IMR-90 (cell line): ENCODE data around the gene PITX2. TPM values are rescaled to one million over a fixed set of nuclear protein-coding genes. Genes with fewer than 3 reads are reported as not detected.
A peak's percentile ranks its signal among the peaks of the same experiment; 100 is the strongest.

Experiments used
- ATAC-seq: fragments of 200-7000 bp; cut with Tn5 transposase; 2 replicates; pipeline ENCODE4 v1.9.1; 2020; ENCODE audit warnings: low read depth, mild to moderate bottlenecking, moderate library complexity
- BruUV-seq: library from RNA; stranded (reverse); fragments of 400-500 nt; replicated peaks from 2 replicates; lab custom pipeline; 2021; lab: Mats Ljungman, UMichigan
- CTCF ChIA-PET: fragments of 300-600 bp; formaldehyde crosslinking; extraction: SDS; loops from one replicate; lab custom pipeline; 2021; ENCODE audit warnings: antibody characterized with exemption; lab: Yijun Ruan, JAX
- POLR2A ChIA-PET: fragments of 300-600 bp; sonication (Branson Sonifier 250); formaldehyde crosslinking; loops from one replicate; lab custom pipeline; 2022; ENCODE audit warnings: antibody characterized with exemption; ENCODE audit not compliant: unreplicated experiment; lab: Charles Lee
- DNase-seq: peaks from one replicate; pipeline ENCODE4 v3.0.0; 2013
- H2AFZ ChIP-seq: replicated peaks from 2 replicates; pipeline ENCODE3; 2013; ENCODE audit warnings: low read length, mild to moderate bottlenecking; ENCODE audit not compliant: poor library complexity
- H2AK5ac ChIP-seq: 2 replicates; pipeline ENCODE4 v1.6.1; 2013; ENCODE audit warnings: low read depth, low read length, inconsistent platforms
- H2AK9ac ChIP-seq: replicated peaks from 2 replicates; pipeline ENCODE3; 2013; ENCODE audit warnings: mild to moderate bottlenecking, low read depth, low read length, moderate library complexity; ENCODE audit not compliant: poor library complexity
- H2BK120ac ChIP-seq: 2 replicates; pipeline ENCODE4 v1.6.1; 2013; ENCODE audit warnings: low read depth, low read length, inconsistent platforms
- H2BK15ac ChIP-seq: 3 replicates; pipeline ENCODE4 v1.6.1; 2013; ENCODE audit warnings: low read depth, low read length, inconsistent platforms
- H2BK20ac ChIP-seq: 2 replicates; pipeline ENCODE4 v1.6.1; 2013; ENCODE audit warnings: low read depth, mild to moderate bottlenecking, inconsistent platforms, low read length, moderate library complexity
- H2BK5ac ChIP-seq: 2 replicates; pipeline ENCODE4 v1.6.1; 2013; ENCODE audit warnings: mild to moderate bottlenecking, low read depth, low read length, inconsistent platforms; ENCODE audit not compliant: poor library complexity, severe bottlenecking
- H3K14ac ChIP-seq: replicated peaks from 2 replicates; pipeline ENCODE4 v1.6.1; 2013; ENCODE audit warnings: low read depth, low read length, inconsistent platforms
- H3K18ac ChIP-seq: 2 replicates; pipeline ENCODE4 v1.6.1; 2013; ENCODE audit warnings: low read depth, low read length, control low read depth
- H3K23ac ChIP-seq: 2 replicates; pipeline ENCODE4 v1.6.1; 2013; ENCODE audit warnings: low read depth, low read length, inconsistent platforms
- H3K27ac ChIP-seq: 2 replicates; pipeline ENCODE4 v1.5.1; 2013; ENCODE audit warnings: mild to moderate bottlenecking, control low read depth, low read length; ENCODE audit not compliant: insufficient read depth
- H3K27me3 ChIP-seq: 2 replicates; pipeline ENCODE4 v1.6.1; 2013; ENCODE audit warnings: low read length; ENCODE audit not compliant: control insufficient read depth, insufficient read depth
- H3K36me3 ChIP-seq: 2 replicates; pipeline ENCODE4 v1.6.1; 2013; ENCODE audit warnings: low read length, mixed read lengths; ENCODE audit not compliant: control insufficient read depth, insufficient read depth
- H3K4ac ChIP-seq: 2 replicates; pipeline ENCODE4 v1.6.1; 2013; ENCODE audit warnings: low read depth, low read length, inconsistent platforms
- H3K4me1 ChIP-seq: 2 replicates; pipeline ENCODE4 v1.6.1; 2013; ENCODE audit warnings: low read length, mixed read lengths; ENCODE audit not compliant: control insufficient read depth, insufficient read depth
- H3K4me2 ChIP-seq: 2 replicates; pipeline ENCODE4 v1.6.1; 2013; ENCODE audit warnings: low read depth, mild to moderate bottlenecking, control low read depth, low read length, moderate library complexity
- H3K4me3 ChIP-seq: 2 replicates; pipeline ENCODE4 v1.5.1; 2013; ENCODE audit warnings: low read depth, mild to moderate bottlenecking, control low read depth, low read length, moderate library complexity; ENCODE audit not compliant: insufficient read depth
- H3K56ac ChIP-seq: 2 replicates; pipeline ENCODE4 v1.6.1; 2013; ENCODE audit warnings: low read length, inconsistent platforms; ENCODE audit not compliant: insufficient read depth; ENCODE audit errors: extremely low read depth
- H3K79me1 ChIP-seq, 2 experiments: 2 replicates each; pipeline ENCODE4 v1.6.1; 2013; ENCODE audit warnings: low read length in 2 of 2, inconsistent platforms in 1 of 2, low read depth in 1 of 2
- H3K9ac ChIP-seq: 2 replicates; pipeline ENCODE4 v1.6.1; 2013; ENCODE audit warnings: low read depth, low read length, control low read depth
- H3K9me1 ChIP-seq: 2 replicates; pipeline ENCODE4 v1.6.1; 2013; ENCODE audit warnings: low read length, inconsistent platforms; ENCODE audit not compliant: insufficient read depth
- H3K9me3 ChIP-seq: 2 replicates; pipeline ENCODE4 v1.6.1; 2013; ENCODE audit warnings: low read length; ENCODE audit not compliant: control insufficient read depth, insufficient read depth
- H4K20me1 ChIP-seq: 2 replicates; pipeline ENCODE4 v1.6.1; 2013; ENCODE audit warnings: low read length, inconsistent platforms; ENCODE audit not compliant: insufficient read depth
- H4K5ac ChIP-seq: 2 replicates; pipeline ENCODE4 v1.6.1; 2013; ENCODE audit warnings: mild to moderate bottlenecking, low read depth, low read length, control low read depth
- H4K8ac ChIP-seq, 2 experiments: 2 replicates each; pipeline ENCODE4 v1.6.1; 2013; ENCODE audit warnings: low read depth in 2 of 2, low read length in 2 of 2, control low read depth in 1 of 2, inconsistent platforms in 1 of 2
- H4K91ac ChIP-seq: 2 replicates; pipeline ENCODE4 v1.6.1; 2013; ENCODE audit warnings: low read depth, low read length, inconsistent platforms; ENCODE audit not compliant: insufficient read depth
- RFX5 ChIP-seq: IDR thresholded peaks from 2 replicates; pipeline ENCODE4 v1.8.0; 2012; ENCODE audit warnings: low read depth, mild to moderate bottlenecking, low read length, moderate library complexity
- WGBS, 2 experiments: methylation state at CpG; one replicate each; pipeline versions ENCODE4 v1.1.5 to v1.1.7; 2013; ENCODE audit warnings: missing lambda C conversion rate in 2 of 2; ENCODE audit not compliant: insufficient read length in 1 of 2; ENCODE audit errors: extremely low coverage in 2 of 2; 5-methylcytosine and 5-hydroxymethylcytosine counted together
- dilution Hi-C: fragments of 300-500 bp; cut with HindIII; formaldehyde crosslinking; loops from one replicate; pipeline ENCODE4 v1.14.3; 2018; ENCODE audit warnings: low sequenced_read_pairs; ENCODE audit not compliant: unreplicated experiment
- in situ Hi-C: fragments of 300-500 bp; cut with MboI; formaldehyde crosslinking; loops from 3 replicates; pipeline ENCODE4 v1.14.3; 2019; ENCODE audit warnings: low sequenced_read_pairs, inconsistent platforms, mixed read lengths
- intact Hi-C: fragments of 100-400 bp; cut with micrococcal nuclease; formaldehyde crosslinking; loops from 2 replicates; pipeline ENCODE4 v1.10.0; 2022
- polyA plus RNA-seq, 3 experiments: library from polyadenylated mRNA; depleted of rRNA; stranded (reverse); fragments of >200 nt; gene quantifications; 2 replicates each; pipeline ENCODE4 v1.2.3, GENCODE V29; 2012; ENCODE audit warnings: low replicate concordance in 1 of 3
- total RNA-seq: library from RNA; depleted of rRNA; stranded (reverse); fragments of >200 nt; gene quantifications from 2 replicates; pipeline ENCODE4 v1.2.3, GENCODE V29; 2012

PITX2 gene
- total and polyA plus RNA-seq, 2 of the 4 experiments (the other 2 are of a cell fraction): 3.0 to 6.3 TPM

DNA sequence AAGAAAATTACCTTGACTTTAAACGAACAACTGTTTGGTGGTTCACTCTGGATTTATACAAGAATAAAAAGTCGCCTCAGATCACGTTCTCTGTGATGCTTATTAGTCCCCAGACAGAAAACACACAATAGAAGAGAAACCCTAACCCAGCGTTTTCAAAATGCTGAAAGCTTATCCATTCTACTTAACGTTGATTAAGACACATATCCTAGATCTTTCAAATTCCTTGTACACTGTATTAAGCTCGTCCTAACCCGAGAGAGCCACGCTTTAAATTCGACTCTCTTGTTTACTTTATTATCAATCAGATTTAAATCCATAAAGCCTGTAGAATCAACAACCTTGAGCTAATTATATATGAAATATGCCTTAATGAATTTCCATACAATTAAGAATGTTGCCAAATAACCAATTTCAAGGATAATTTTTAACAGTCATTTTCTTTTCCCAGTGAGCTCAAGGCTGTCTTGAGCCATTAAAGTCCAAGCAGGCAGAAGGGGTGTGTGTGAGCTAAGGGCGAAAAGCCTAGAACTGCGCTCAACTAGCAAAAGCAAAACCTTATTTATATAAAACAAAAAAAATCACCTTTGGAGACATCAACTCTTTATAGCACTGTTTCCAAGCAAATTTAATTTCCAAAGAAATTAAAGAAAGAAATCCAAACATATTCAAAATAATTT, 981 bp upstream of the PITX2 start:
- Histone ChIP-seq H3K9me3 (peaks cover 9% of the 10 kb centered on the region; the same call in 1 of the 2 replicates), H3K36me3 (no peaks in the 10 kb centered on the region), H3K23ac (no peak overlapping the region), H4K8ac (no peak overlapping the region), H3K14ac (no peak overlapping the region), H4K91ac (no peak overlapping the region), H3K27ac (no peak overlapping the region), H3K9ac (no peak overlapping the region), H3K56ac (no peak overlapping the region), H2AK9ac (no peak overlapping the region), H3K27me3 (peaks cover 76% of the 10 kb centered on the region), H4K5ac (no peak overlapping the region), H2AK5ac (no peak overlapping the region), H3K9me1 (no peaks in the 10 kb centered on the region), H3K4me2 (peak overlapping the region; percentile 88; the same call in 1 of the 2 replicates), H4K20me1 (no peaks in the 10 kb centered on the region), H3K4me3 (no peak overlapping the region; the same call in 1 of the 2 replicates), H3K79me1 (no peaks in the 10 kb centered on the region), H3K18ac (no peak overlapping the region), H3K4me1 (no peaks in the 10 kb centered on the region), H2BK20ac (no peak overlapping the region), H3K4ac (no peak overlapping the region), H2BK5ac (no peak overlapping the region), H2AFZ (no peak overlapping the region), H2BK15ac (no peak overlapping the region), H2BK120ac (no peak overlapping the region)
- ATAC-seq (no peak), DNase-seq (no peak)
- dilution Hi-C loops (no loop called here), in situ Hi-C loops (no loop called here), intact Hi-C loops (no loop called here)
- no TSS peak for BruUV-seq
- CTCF ChIA-PET: interaction anchor here (0.6 kb wide), 1 partner anchor 231 kb away, joined by 3 read pairs; no protein-coding TSS in a partner anchor
- WGBS, 2 experiments: 8% methylated on average over 4 of the region's 11 CpGs; no CpG with 5 or more reads in 1 of the 2 experiments
- TF ChIP-seq RFX5: no peak
- POLR2A ChIA-PET: no interaction called here
